Gastrocnemius medialis (tissue), 4 donors: ENCODE data around the gene BEND3.

Source experiments
- POLR2A ChIP-seq, 2 donors: fragments of 450-650 bp; IDR thresholded peaks; one replicate each; pipeline ENCODE4 v1.6.1; 2017; ENCODE audit warnings: antibody characterized with exemption in 2 of 2, mild to moderate bottlenecking in 2 of 2, moderate library complexity in 2 of 2
- TF ChIP-seq, protein P1 (sequence below), 5 experiments: fragments of 450-650 bp in 3 of 5; fragments of 200-600 bp in 2 of 5; sonication (generic) in 2 of 5; IDR thresholded peaks in 4 of 5; conservative IDR thresholded peaks in 1 of 5; 1 replicate in 4 of 5; 2 replicates in 1 of 5; pipeline ENCODE4 v1.5.1; 2016 to 2019; ENCODE audit warnings: antibody characterized with exemption in 5 of 5, mild to moderate bottlenecking in 3 of 5, moderate library complexity in 3 of 5

DNA sequence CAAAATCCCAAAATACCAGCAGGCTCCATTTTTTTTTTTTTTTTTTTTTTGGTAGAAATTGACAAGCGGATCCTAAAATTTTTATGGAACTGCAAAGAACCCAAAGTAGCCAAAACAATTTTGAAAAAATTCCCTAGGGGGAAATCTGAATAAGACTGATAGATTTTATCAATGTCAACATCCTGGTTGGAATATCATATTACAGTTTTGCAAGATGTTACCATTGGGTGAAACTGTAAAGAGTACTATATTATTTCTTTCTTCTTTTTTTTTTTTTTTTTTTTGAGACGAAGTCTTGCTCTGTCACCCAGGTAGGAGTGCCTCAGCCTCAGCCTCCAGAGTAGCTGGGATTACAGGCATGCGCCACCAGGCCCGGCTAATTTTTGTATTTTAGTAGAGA is 29.4 kb upstream of the BEND3 start:
- no peak for TF ChIP-seq POLR2A (IDR thresholded peaks at IDR 0.05)
- TF ChIP-seq, protein P1, sequence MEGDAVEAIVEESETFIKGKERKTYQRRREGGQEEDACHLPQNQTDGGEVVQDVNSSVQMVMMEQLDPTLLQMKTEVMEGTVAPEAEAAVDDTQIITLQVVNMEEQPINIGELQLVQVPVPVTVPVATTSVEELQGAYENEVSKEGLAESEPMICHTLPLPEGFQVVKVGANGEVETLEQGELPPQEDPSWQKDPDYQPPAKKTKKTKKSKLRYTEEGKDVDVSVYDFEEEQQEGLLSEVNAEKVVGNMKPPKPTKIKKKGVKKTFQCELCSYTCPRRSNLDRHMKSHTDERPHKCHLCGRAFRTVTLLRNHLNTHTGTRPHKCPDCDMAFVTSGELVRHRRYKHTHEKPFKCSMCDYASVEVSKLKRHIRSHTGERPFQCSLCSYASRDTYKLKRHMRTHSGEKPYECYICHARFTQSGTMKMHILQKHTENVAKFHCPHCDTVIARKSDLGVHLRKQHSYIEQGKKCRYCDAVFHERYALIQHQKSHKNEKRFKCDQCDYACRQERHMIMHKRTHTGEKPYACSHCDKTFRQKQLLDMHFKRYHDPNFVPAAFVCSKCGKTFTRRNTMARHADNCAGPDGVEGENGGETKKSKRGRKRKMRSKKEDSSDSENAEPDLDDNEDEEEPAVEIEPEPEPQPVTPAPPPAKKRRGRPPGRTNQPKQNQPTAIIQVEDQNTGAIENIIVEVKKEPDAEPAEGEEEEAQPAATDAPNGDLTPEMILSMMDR (IDR thresholded peaks at IDR 0.05 in 4 of 5, conservative IDR thresholded peaks at IDR 0.05 in 1 of 5): no peak
